Thymus (tissue), 11 donors: ENCODE measurements around the gene RASAL2. TPM values are rescaled to one million over a fixed set of nuclear protein-coding genes. Genes with fewer than 3 reads are reported as not detected.
"Not testable (repeated sequence)": the region's sequence is repeated elsewhere in the genome, so short reads cannot be mapped to it uniquely, and the experiment has no call there.

Experiments
- DNase-seq, 9 donors: peaks; one replicate each; pipeline ENCODE4 v3.0.0-alpha.2; 2013; ENCODE audit warnings: low spot score in 9 of 9, low read depth in 6 of 9, missing footprints in 1 of 9
- H3K27ac ChIP-seq, 2 donors: one replicate each; pipeline ENCODE4 v1.5.1; 2013; ENCODE audit warnings: control low read depth in 1 of 2, low read depth in 1 of 2, low read length in 1 of 2, mild to moderate bottlenecking in 1 of 2, moderate library complexity in 1 of 2
- H3K27me3 ChIP-seq, 2 donors: one replicate each; pipeline ENCODE4 v1.5.1; 2013; ENCODE audit warnings: low read length in 1 of 2; ENCODE audit not compliant: control insufficient read depth in 2 of 2, insufficient read depth in 1 of 2
- H3K36me3 ChIP-seq, 2 donors: one replicate each; pipeline ENCODE4 v1.5.1; 2013; ENCODE audit warnings: low read length in 1 of 2, mild to moderate bottlenecking in 1 of 2, moderate library complexity in 1 of 2; ENCODE audit not compliant: control insufficient read depth in 2 of 2, insufficient read depth in 2 of 2
- H3K4me1 ChIP-seq, 2 donors: one replicate each; pipeline ENCODE4 v1.5.1; 2013; ENCODE audit warnings: low read length in 2 of 2; ENCODE audit not compliant: control insufficient read depth in 2 of 2, insufficient read depth in 2 of 2
- H3K4me3 ChIP-seq, 2 donors: one replicate each; pipeline ENCODE4 v1.5.1; 2013; ENCODE audit warnings: low read length in 2 of 2, control low read depth in 1 of 2, mild to moderate bottlenecking in 1 of 2
- H3K9me3 ChIP-seq, 2 donors: one replicate each; pipeline ENCODE4 v1.5.1; 2013; ENCODE audit warnings: low read length in 1 of 2, mild to moderate bottlenecking in 1 of 2; ENCODE audit not compliant: control insufficient read depth in 2 of 2, insufficient read depth in 1 of 2
- WGBS: extraction: QIAGEN DNeasy Blood & Tissue Kit; methylation state at CpG from one replicate; pipeline ENCODE4 v1.1.7; 2013; 5-methylcytosine and 5-hydroxymethylcytosine counted together
- polyA plus RNA-seq: library from polyadenylated mRNA; stranded (reverse); fragments of 200-250 nt; gene quantifications from one replicate; pipeline ENCODE4 v1.2.3, GENCODE V29; 2013
- total RNA-seq: library from RNA; stranded (reverse); fragments of 120-200 nt; gene quantifications from one replicate; pipeline ENCODE4 v1.2.4, GENCODE V29; 2013
- donor health status: healthy.

The RASAL2 gene
- total and polyA plus RNA-seq, 2 donors: 1.9 to 2.6 TPM

GRCh38 chr1:178088651-178089050 lies 5.3 kb upstream of the RASAL2 start:
- no peak for DNase-seq
- Histone ChIP-seq H3K4me3 (no peak overlapping the region), H3K9me3 (no peaks in the 10 kb centered on the region), H3K4me1 (peaks cover 0 to 5% of the 10 kb centered on the region in 2 donors), H3K36me3 (no peaks in the 10 kb centered on the region), H3K27me3 (peaks cover 6 to 16% of the 10 kb centered on the region in 2 donors), H3K27ac (no peak overlapping the region)
- 95% methylated on average over 2 of the region's 2 CpGs for WGBS

- 95% methylated on average over 4 of the region's 4 CpGs for WGBS
- H3K4me3 ChIP-seq, H3K4me1 ChIP-seq: not testable (repeated sequence)
Observed at GRCh38 chr1:178091454-178091853, 2.5 kb upstream of the RASAL2 start.

GRCh38 chr1:178091986-178092745 lies 1.7 kb upstream of the RASAL2 start:
- DNase-seq: no peak
- Histone ChIP-seq H3K4me1 (peaks cover 0 to 5% of the 10 kb centered on the region in 2 donors), H3K27me3 (peaks cover 12 to 43% of the 10 kb centered on the region in 2 donors), H3K27ac (no peak overlapping the region), H3K4me3 (no peak overlapping the region), H3K36me3 (no peaks in the 10 kb centered on the region), H3K9me3 (no peaks in the 10 kb centered on the region)
- 96% methylated on average over 3 of the region's 3 CpGs for WGBS

More at GRCh38 chr1:178091454-178091853, 2.5 kb upstream of the RASAL2 start:
- H3K27me3 ChIP-seq: peaks cover 12 to 40% of the 10 kb centered on the region in 2 donors
- H3K27ac ChIP-seq, H3K36me3 ChIP-seq, DNase-seq, H3K9me3 ChIP-seq: not testable (repeated sequence)

GRCh38 chr1:178092878-178093493 lies 918 bp upstream of the RASAL2 start:
- H3K9me3 ChIP-seq: no peaks in the 10 kb centered on the region
- H3K27me3 ChIP-seq: peaks cover 12 to 44% of the 10 kb centered on the region in 2 donors
- H3K4me3 ChIP-seq: peak overlapping the region; percentile 45
- no peaks in the 10 kb centered on the region for H3K36me3 ChIP-seq
- no peak for DNase-seq
- WGBS: 11% methylated on average over 11 of the region's 11 CpGs
- peaks cover 0 to 5% of the 10 kb centered on the region in 2 donors for H3K4me1 ChIP-seq
- no peak overlapping the region for H3K27ac ChIP-seq

GRCh38 chr1:178093494-178093950 lies 382 bp upstream of the RASAL2 start:
- Histone ChIP-seq H3K27ac (peak overlapping the region; percentile 10 to 43), H3K36me3 (no peaks in the 10 kb centered on the region), H3K4me1 (peaks cover 0 to 5% of the 10 kb centered on the region in 2 donors), H3K4me3 (peak overlapping the region; percentile 45), H3K27me3 (peaks cover 12 to 44% of the 10 kb centered on the region in 2 donors), H3K9me3 (no peaks in the 10 kb centered on the region)
- WGBS: under 1% methylated on average over 42 of the region's 42 CpGs
- peak; percentile 35 to 89 (median 65) for DNase-seq

- H3K9me3 ChIP-seq: no peaks in the 10 kb centered on the region
- H3K36me3 ChIP-seq: no peaks in the 10 kb centered on the region
- peaks cover 12 to 44% of the 10 kb centered on the region in 2 donors for H3K27me3 ChIP-seq
- H3K4me3 ChIP-seq: peak overlapping the region; percentile 25 to 45
- peak in 1 of 9 donors; percentile 19 for DNase-seq
- H3K27ac ChIP-seq: no peak overlapping the region
- H3K4me1 ChIP-seq: peaks cover 0 to 5% of the 10 kb centered on the region in 2 donors
- WGBS: 14% methylated on average over 11 of the region's 11 CpGs
Observed at GRCh38 chr1:178094739-178095645, 1.1 kb downstream of the RASAL2 start.

- Histone ChIP-seq H3K4me3 (no peak overlapping the region), H3K27ac (no peak overlapping the region), H3K27me3 (peaks cover 12 to 44% of the 10 kb centered on the region in 2 donors), H3K36me3 (no peaks in the 10 kb centered on the region), H3K4me1 (peaks cover 0 to 5% of the 10 kb centered on the region in 2 donors), H3K9me3 (no peaks in the 10 kb centered on the region)
- WGBS: 93% methylated on average over 3 of the region's 3 CpGs
- no peak for DNase-seq
Observed at GRCh38 chr1:178096421-178096820, 2.5 kb downstream of the RASAL2 start.

- Histone ChIP-seq H3K9me3 (no peaks in the 10 kb centered on the region), H3K4me1 (peaks cover 0 to 1% of the 10 kb centered on the region in 2 donors), H3K36me3 (no peaks in the 10 kb centered on the region), H3K27me3 (peaks cover 6 to 32% of the 10 kb centered on the region in 2 donors), H3K4me3 (no peak overlapping the region), H3K27ac (no peak overlapping the region)
- no peak for DNase-seq
- WGBS: 93% methylated on average over 3 of the region's 3 CpGs
Observed at GRCh38 chr1:178098262-178098661, 4.4 kb downstream of the RASAL2 start.
